DND-41 (cell line): Measurements from ENCODE around the gene ABCA8.

ENCODE experiments used
- ATAC-seq: fragments of 200-7000 bp; cut with Tn5 transposase; 3 replicates; pipeline ENCODE4 v1.9.1; 2021; ENCODE audit warnings: low read depth; ENCODE audit not compliant: insufficient read depth
- DNase-seq: peaks from one replicate; pipeline ENCODE4 v3.0.0-alpha.2; 2020
- H2AFZ ChIP-seq: 2 replicates; pipeline ENCODE4 v1.6.0; 2012; ENCODE audit warnings: low read depth, low read length
- H3K27ac ChIP-seq: 2 replicates; pipeline ENCODE4 v1.5.1; 2012; ENCODE audit warnings: low read length, inconsistent platforms
- H3K27me3 ChIP-seq: fragments of 200-600 bp; sonication (generic); 2 replicates; pipeline ENCODE4 v1.6.0; 2012; ENCODE audit warnings: low read length, mild to moderate bottlenecking, inconsistent platforms; ENCODE audit not compliant: insufficient read depth, poor library complexity
- H3K36me3 ChIP-seq: 2 replicates; pipeline ENCODE4 v1.5.1; 2012; ENCODE audit warnings: low read length, inconsistent platforms; ENCODE audit not compliant: insufficient read depth
- H3K4me1 ChIP-seq: 2 replicates; pipeline ENCODE4 v1.5.1; 2012; ENCODE audit warnings: mild to moderate bottlenecking, low read length; ENCODE audit not compliant: insufficient read depth
- H3K4me2 ChIP-seq: 2 replicates; pipeline ENCODE4 v1.6.0; 2012; ENCODE audit warnings: mild to moderate bottlenecking, moderate library complexity, low read length, inconsistent platforms; ENCODE audit not compliant: insufficient read depth
- H3K4me3 ChIP-seq, 2 experiments: fragments of 200-600 bp in 1 of 2; shearing (Covaris generic) in 1 of 2; 2 replicates each; pipeline ENCODE4 v1.5.1; 2012 to 2016; ENCODE audit warnings: inconsistent platforms in 2 of 2, low read length in 2 of 2, mild to moderate bottlenecking in 2 of 2, low read depth in 1 of 2, moderate library complexity in 1 of 2
- H3K79me2 ChIP-seq: 2 replicates; pipeline ENCODE4 v1.6.0; 2012; ENCODE audit warnings: low read length, inconsistent platforms; ENCODE audit not compliant: insufficient read depth
- H3K9ac ChIP-seq: 2 replicates; pipeline ENCODE4 v1.6.0; 2012; ENCODE audit warnings: low read depth, mild to moderate bottlenecking, inconsistent platforms, low read length, moderate library complexity
- H3K9me3 ChIP-seq: 2 replicates; pipeline ENCODE4 v1.5.1; 2012; ENCODE audit warnings: low read length, moderate library complexity, mild to moderate bottlenecking, inconsistent platforms; ENCODE audit not compliant: insufficient read depth, severe bottlenecking
- H4K20me1 ChIP-seq: 2 replicates; pipeline ENCODE4 v1.6.0; 2012; ENCODE audit warnings: low read length; ENCODE audit not compliant: insufficient read depth
- CTCF ChIP-seq: IDR thresholded peaks from 2 replicates; pipeline ENCODE4 v1.5.1; 2012; ENCODE audit warnings: borderline replicate concordance, low read length, moderate library complexity, mild to moderate bottlenecking; ENCODE audit not compliant: poor library complexity, severe bottlenecking; ENCODE audit errors: extremely low read depth
- EZH2 ChIP-seq: IDR thresholded peaks from 3 replicates; pipeline ENCODE4 v1.6.1; 2012; ENCODE audit warnings: borderline replicate concordance, low read depth, mild to moderate bottlenecking, moderate library complexity, low read length, inconsistent platforms; ENCODE audit not compliant: severe bottlenecking

Gene ABCA8

GRCh38 chr17:68850749-68851510 lies 104.3 kb downstream of the ABCA8 start:
- no peak for DNase-seq
- no peak for ATAC-seq

GRCh38 chr17:68849673-68850610 lies 105.2 kb downstream of the ABCA8 start:
- no peaks in the 10 kb centered on the region for H3K4me1 ChIP-seq
- no peaks in the 10 kb centered on the region for H4K20me1 ChIP-seq
- no peak overlapping the region for H3K4me2 ChIP-seq
- TF ChIP-seq CTCF (no peak), EZH2 (no peak)
- no peak overlapping the region for H3K27ac ChIP-seq
- DNase-seq, result no peak
- H3K79me2 ChIP-seq, result no peaks in the 10 kb centered on the region
- H2AFZ ChIP-seq, result no peak overlapping the region
- H3K9me3 ChIP-seq, result no peaks in the 10 kb centered on the region
- ATAC-seq, result no peak
- H3K36me3 ChIP-seq, result no peaks in the 10 kb centered on the region
- no peak overlapping the region for H3K4me3 ChIP-seq
- no peak overlapping the region for H3K9ac ChIP-seq
- no peaks in the 10 kb centered on the region for H3K27me3 ChIP-seq

More at GRCh38 chr17:68850749-68851510, 104.3 kb downstream of the ABCA8 start:
- H4K20me1 ChIP-seq, result no peaks in the 10 kb centered on the region
- no peaks in the 10 kb centered on the region for H3K4me1 ChIP-seq
- no peak overlapping the region for H3K4me3 ChIP-seq
- H3K27ac ChIP-seq, result no peak overlapping the region
- H3K9ac ChIP-seq, result no peak overlapping the region
- H3K9me3 ChIP-seq, result no peaks in the 10 kb centered on the region
- H3K36me3 ChIP-seq, result no peaks in the 10 kb centered on the region
- H3K79me2 ChIP-seq, result no peaks in the 10 kb centered on the region
- no peak overlapping the region for H2AFZ ChIP-seq
- H3K27me3 ChIP-seq, result no peaks in the 10 kb centered on the region
- no peak for TF ChIP-seq CTCF
- no peak for TF ChIP-seq EZH2
- H3K4me2 ChIP-seq, result no peak overlapping the region

GRCh38 chr17:68847711-68848110 lies 107.5 kb downstream of the ABCA8 start:
- DNase-seq (no peak), ATAC-seq (no peak)
- TF ChIP-seq EZH2 (no peak), CTCF (no peak)
- H3K36me3 ChIP-seq, result no peaks in the 10 kb centered on the region
- no peak overlapping the region for H3K4me3 ChIP-seq
- H3K27me3 ChIP-seq, result no peaks in the 10 kb centered on the region
- H3K27ac ChIP-seq, result no peak overlapping the region
- H3K4me1 ChIP-seq, result no peaks in the 10 kb centered on the region
- H3K9me3 ChIP-seq, result no peaks in the 10 kb centered on the region
- no peak overlapping the region for H3K4me2 ChIP-seq
- no peaks in the 10 kb centered on the region for H3K79me2 ChIP-seq
- H3K9ac ChIP-seq, result no peak overlapping the region
- H4K20me1 ChIP-seq, result no peaks in the 10 kb centered on the region
- no peak overlapping the region for H2AFZ ChIP-seq
